Inferior parietal cortex (tissue), 1 donor: ENCODE results near the gene FOXD4L1.
"Not testable (repeated sequence)": the region's sequence is repeated elsewhere in the genome, so short reads cannot be mapped to it uniquely, and the experiment has no call there.

Experiments
- DNase-seq: peaks from one replicate; pipeline ENCODE4 v3.0.0-alpha.2; 2016; ENCODE audit errors: extremely low spot score

Gene FOXD4L1

DNA sequence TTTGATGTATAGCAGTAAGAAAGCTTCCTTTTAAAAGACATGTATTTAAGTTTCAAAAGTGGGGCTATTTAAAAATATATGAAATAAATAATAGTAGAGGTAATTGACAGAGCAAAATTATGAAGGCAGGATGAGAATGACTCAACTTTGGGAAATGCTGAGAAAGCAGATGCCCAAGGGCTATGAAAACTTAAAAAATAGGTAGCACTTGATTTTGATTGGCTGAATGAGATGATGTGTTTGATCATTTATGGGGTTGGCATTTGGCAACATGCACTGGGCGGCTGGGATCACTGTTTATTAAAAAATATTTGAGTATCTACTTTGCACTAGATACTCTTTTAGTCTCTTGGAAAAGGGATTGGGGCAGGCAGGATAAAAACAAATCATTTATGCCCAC lies 26.5 kb downstream of the FOXD4L1 start:
- DNase-seq, result not testable (repeated sequence)

DNA sequence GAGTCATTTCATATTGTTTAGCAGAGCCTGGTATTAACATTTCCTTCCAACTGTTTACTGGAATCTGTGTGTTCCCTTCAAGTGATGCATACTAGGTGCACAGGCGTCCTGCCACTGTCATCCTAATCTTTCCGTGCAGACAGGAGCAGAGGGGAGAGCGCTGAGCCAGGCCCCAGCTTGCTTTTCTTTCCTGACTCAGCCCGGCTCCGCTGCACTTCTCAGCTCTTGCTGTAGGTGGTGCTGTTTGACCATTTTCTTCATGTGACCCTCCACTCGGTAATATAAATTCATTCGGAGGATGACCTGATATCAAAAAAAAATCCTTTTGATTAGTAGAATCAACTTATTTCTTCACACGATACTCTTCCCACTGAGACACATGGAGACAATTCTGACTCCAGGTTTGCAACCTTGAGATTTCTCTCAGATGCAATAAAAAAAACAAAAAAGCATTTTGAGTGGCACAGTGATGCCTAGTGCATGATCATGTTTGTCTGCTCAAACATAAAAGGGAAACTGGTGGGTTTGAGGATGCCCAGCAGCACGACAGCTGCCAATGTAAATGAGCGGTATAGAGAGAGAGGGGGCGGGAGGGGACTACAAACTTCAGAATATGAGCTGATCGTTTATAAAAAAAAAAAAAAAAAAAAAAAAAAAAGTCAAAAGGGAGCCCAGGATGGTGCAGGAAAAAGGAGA lies 29.0 kb downstream of the FOXD4L1 start:
- not testable (repeated sequence) for DNase-seq

DNA sequence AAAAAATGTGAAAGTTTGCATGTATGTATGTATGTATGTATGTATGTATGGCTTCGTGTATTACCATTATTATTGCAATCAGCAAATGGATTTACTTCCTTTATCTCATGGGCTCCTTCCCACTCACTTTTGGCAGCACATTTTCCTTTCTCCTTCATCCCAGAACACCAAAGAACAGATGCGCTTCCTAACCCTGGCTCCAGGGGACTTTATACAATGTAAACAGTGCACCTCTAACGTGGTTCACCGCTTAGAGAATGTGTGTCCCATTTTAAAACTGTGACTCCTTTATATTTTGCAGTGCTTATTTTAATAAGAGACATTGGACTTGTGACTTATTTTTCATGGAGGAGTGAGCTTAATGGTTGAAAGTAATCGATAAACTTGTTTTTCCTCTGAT lies 29.7 kb downstream of the FOXD4L1 start:
- not testable (repeated sequence) for DNase-seq

DNA sequence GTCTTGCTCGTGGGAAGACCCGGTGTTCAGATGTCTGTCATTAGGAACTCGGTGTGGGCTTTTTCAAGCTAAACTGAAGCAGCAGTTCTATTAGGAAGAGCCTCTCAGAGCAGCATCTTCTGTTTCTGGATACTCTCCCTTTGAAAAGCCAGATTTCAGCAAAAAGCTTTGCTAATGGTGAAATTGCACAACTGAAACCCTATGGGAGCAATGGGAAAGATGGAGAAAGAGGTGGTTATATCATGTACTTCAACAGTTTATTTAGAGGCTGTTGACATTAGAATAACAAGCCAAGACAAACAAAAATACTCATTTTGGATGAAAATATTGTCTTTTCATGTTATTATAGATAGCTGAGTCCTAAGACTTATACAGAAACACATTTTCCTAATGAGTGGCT lies 30.4 kb downstream of the FOXD4L1 start:
- DNase-seq, result not testable (repeated sequence)

DNA sequence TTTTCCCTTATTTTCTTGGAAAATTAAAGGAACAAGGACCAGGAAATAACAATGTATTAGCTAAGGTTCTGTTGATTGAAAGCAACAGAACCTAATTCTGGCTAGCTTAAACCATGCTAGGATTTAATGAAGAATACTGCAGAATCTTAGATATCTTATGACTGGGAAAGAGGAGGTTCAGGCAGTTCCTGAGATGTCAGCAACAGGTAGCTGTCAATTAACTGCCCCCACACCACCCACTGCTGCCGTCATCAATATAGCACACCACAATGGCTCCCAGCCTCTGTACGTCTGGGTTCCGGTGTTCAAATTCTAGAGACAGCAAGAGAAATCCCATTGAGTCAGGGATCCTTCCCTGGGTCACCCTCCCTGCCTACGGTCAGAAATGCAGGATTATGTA lies 34.5 kb downstream of the FOXD4L1 start:
- DNase-seq, result not testable (repeated sequence)

DNA sequence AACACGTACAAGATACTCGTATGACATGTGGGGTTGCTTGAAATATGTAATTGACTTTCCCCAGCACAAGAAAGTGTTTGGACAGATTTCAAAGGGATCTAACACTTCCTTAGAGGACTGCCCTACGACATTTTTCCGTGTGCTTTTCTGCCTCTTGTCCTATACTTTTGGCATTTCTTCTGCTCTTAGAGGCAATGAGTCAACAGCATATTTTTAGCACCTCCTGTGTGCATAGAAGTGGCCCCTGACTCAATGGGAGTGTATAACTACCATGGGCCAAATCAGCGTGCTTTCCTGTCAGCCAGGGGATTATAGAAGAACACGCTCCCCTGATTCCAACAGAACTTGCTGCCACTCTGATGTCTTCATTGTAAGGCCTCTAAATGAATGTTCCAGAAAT lies 38.1 kb downstream of the FOXD4L1 start:
- DNase-seq, result not testable (repeated sequence)

DNA sequence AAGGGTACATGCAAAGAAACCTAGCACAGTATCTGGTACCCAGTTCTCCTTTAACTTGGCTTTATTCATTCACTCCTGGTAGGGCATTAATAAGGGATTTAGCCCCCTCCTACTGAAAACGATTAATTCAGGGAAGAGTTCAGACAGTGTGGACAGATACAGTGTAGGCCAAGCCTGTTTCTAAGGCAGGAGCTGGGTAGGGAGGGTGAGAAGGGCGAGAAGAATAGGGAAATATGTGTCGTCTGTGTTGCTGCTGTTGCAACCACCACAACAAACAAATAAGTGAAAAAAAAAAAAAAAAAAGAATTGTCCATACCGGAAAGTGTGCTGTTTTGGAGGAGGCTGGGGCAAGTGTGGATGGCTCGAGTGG lies 42.4 kb downstream of the FOXD4L1 start:
- not testable (repeated sequence) for DNase-seq

DNA sequence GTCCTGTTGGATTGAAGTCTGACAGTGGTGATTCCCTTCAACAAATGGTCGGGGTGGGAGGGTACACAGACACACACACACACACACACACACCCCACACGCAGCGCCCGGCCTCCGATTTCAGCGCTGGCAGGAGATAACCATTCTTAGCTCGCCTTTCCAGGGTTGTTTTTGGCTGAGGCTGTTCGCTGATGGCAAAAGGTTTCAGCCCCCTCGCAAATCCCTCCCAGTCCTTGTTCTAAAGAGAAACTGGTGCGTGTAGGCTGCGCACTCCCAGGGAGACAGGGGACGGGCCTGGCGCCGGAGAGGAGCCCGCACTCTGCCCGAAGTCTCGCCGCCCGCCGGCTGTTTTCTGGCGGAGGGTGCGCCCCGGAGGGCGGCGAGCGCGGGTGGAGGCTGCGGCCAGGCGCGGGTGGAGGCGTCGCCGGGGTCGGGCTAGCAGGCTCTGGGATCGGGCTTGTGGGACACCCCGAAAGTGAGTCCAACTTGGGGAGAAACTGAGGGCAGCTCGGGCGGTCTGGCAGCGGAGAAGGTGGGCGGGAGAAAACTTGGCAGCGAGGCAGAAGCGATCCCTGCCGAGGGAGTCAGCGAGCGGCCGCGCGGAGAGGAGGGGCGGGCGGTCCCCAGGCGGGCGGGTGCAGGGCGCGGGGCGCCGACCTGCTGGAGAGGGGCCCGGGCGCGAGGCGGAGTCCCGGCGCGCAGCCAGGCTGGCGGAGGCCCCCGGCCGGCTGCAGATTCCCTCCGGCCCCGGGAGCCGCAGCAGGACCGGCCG lies 42.9 kb downstream of the FOXD4L1 start:
- DNase-seq, result not testable (repeated sequence)

DNA sequence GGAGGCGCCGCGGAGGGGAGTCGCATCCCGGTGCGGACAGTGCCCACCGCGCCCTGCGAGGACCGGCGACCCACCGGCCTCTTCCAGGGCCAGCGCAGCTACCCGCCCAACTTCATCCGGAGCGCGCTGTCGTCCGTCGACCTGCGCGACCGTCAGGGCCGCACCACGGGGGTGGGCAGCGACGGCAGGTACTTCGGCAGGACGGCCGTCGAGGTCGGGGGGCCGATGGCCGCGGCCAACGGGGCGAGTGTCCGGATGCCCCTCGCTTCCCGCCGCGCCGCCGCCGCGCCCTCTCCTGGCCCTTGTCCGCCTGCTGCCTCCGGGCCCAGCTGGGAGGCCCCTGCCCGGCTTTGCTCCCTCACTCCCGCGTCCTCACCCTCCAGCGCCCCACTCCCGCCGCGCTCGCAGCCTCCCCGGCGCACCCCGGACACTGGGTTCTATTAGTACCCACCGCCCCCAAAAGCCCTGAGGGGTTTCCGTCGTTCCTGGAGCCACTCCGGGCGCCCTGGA lies 43.6 kb downstream of the FOXD4L1 start:
- not testable (repeated sequence) for DNase-seq

DNA sequence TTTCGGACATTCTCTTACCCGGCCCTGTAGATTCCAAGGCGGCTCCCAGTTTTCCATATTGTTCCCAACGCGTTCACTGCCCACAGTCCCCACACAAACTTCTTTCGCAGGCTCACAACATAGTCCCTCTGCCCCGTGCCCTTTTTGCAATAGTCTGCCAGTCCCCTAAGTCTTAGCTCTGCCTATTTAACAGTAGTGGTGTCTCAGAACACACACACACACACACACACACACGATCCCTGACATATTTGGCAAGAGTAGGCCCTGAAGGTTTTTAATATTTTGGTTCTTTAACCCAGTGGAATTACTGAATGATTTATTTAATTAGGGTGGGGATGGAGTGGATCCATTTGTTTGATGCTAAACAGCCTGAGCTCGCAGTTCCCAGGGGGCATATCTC lies 44.1 kb downstream of the FOXD4L1 start:
- not testable (repeated sequence) for DNase-seq
